B cell (primary cell): ENCODE measurements around the gene CCDC106. TPM values are rescaled to one million over a fixed set of nuclear protein-coding genes. Genes with fewer than 3 reads are reported as not detected.

ENCODE experiments used
- ATAC-seq: fragments of 200-7000 bp; cut with Tn5 transposase; one replicate; pipeline ENCODE4 v1.10.0; 2021; ENCODE audit warnings: low read depth, mild to moderate bottlenecking, moderate number of reproducible peaks, moderate library complexity
- CTCF ChIA-PET: fragments of 350-600 bp; sonication (Branson Sonifier 250); formaldehyde crosslinking; loops from one replicate; lab custom pipeline; 2021; ENCODE audit warnings: antibody characterized with exemption, inconsistent platforms; lab: Charles Lee
- POLR2A ChIA-PET: fragments of 350-600 bp; sonication (Branson Sonifier 250); formaldehyde crosslinking; loops from one replicate; lab custom pipeline; 2021; ENCODE audit warnings: antibody characterized with exemption; lab: Charles Lee
- DNase-seq: peaks from one replicate; pipeline ENCODE4 v3.0.0; 2013
- H2AFZ ChIP-seq: 2 replicates; pipeline ENCODE4 v1.6.1; 2012; ENCODE audit warnings: mild to moderate bottlenecking, low read depth, low read length; ENCODE audit not compliant: insufficient read depth, poor library complexity, severe bottlenecking
- H3K27ac ChIP-seq, 2 donors: 1 replicate in 1 of 2; 2 replicates in 1 of 2; pipeline ENCODE4 v1.5.1; 2012 to 2013; ENCODE audit warnings: low read length in 2 of 2, mild to moderate bottlenecking in 2 of 2, moderate library complexity in 1 of 2
- H3K27me3 ChIP-seq, 4 experiments: fragments of 200-600 bp in 1 of 4; sonication (generic) in 1 of 4; replicated peaks in 1 of 4; 1 replicate in 2 of 4; 2 replicates in 2 of 4; pipeline versions ENCODE4 v1.6.1 to v1.7.0; 2013 to 2016; ENCODE audit warnings: low read length in 3 of 4, mild to moderate bottlenecking in 2 of 4, mixed read lengths in 1 of 4, moderate library complexity in 1 of 4; ENCODE audit not compliant: insufficient read depth in 4 of 4, control insufficient read depth in 3 of 4; ENCODE audit errors: control extremely low read depth in 1 of 4
- H3K36me3 ChIP-seq, 2 experiments: replicated peaks in 1 of 2; 1 replicate in 1 of 2; 2 replicates in 1 of 2; pipeline versions ENCODE4 v1.6.1 to v1.7.1; 2013; ENCODE audit warnings: low read length in 1 of 2; ENCODE audit not compliant: insufficient read depth in 2 of 2, control insufficient read depth in 1 of 2; ENCODE audit errors: control extremely low read depth in 1 of 2, extremely low read depth in 1 of 2
- H3K4me1 ChIP-seq, 2 donors: fragments of 200-600 bp in 1 of 2; sonication (generic) in 1 of 2; 1 replicate in 1 of 2; 2 replicates in 1 of 2; pipeline versions ENCODE4 v1.5.1 to v1.6.1; 2013 to 2017; ENCODE audit warnings: low read length in 2 of 2; ENCODE audit not compliant: control insufficient read depth in 2 of 2, insufficient read depth in 2 of 2
- H3K4me2 ChIP-seq: replicated peaks from 2 replicates; pipeline ENCODE3; 2012; ENCODE audit warnings: mild to moderate bottlenecking, low read depth, low read length; ENCODE audit not compliant: poor library complexity, severe bottlenecking
- H3K4me3 ChIP-seq, 5 experiments: fragments of 200-600 bp in 1 of 5; sonication (generic) in 1 of 5; 1 replicate in 3 of 5; 2 replicates in 2 of 5; pipeline versions ENCODE4 v1.5.1 to v1.7.0; 2011 to 2016; ENCODE audit warnings: low read length in 4 of 5, mild to moderate bottlenecking in 4 of 5, low read depth in 2 of 5, control low read depth in 1 of 5, moderate library complexity in 1 of 5; ENCODE audit not compliant: insufficient read depth in 1 of 5; ENCODE audit errors: control extremely low read depth in 1 of 5, extremely low read depth in 1 of 5
- H3K79me2 ChIP-seq: fragments of 200-600 bp; sonication (generic); one replicate; pipeline ENCODE4 v1.6.0; 2016; ENCODE audit warnings: low read length; ENCODE audit not compliant: control insufficient read depth, insufficient read depth
- H3K9ac ChIP-seq: fragments of 200-600 bp; sonication (generic); 2 replicates; pipeline ENCODE4 v1.6.1; 2017; ENCODE audit warnings: mild to moderate bottlenecking, low read length, moderate library complexity
- H3K9me3 ChIP-seq, 3 donors: one replicate each; pipeline versions ENCODE4 v1.6.1 to v1.7.1; 2013; ENCODE audit warnings: low read length in 2 of 3; ENCODE audit not compliant: control insufficient read depth in 2 of 3, insufficient read depth in 1 of 3; ENCODE audit errors: control extremely low read depth in 1 of 3
- H4K20me1 ChIP-seq: 2 replicates; pipeline ENCODE4 v1.6.0; 2012; ENCODE audit warnings: mild to moderate bottlenecking, low read length; ENCODE audit not compliant: insufficient read depth, control insufficient read depth, poor library complexity, severe bottlenecking
- H3K27ac Mint-ChIP-seq: one replicate; pipeline ENCODE4 v1.8.0; 2021; ENCODE audit warnings: mixed read lengths
- H3K27me3 Mint-ChIP-seq: one replicate; pipeline ENCODE4 v1.8.0; 2021; ENCODE audit warnings: mixed read lengths
- H3K4me1 Mint-ChIP-seq: one replicate; pipeline ENCODE4 v1.8.0; 2021; ENCODE audit warnings: mixed read lengths
- H3K4me3 Mint-ChIP-seq: one replicate; pipeline ENCODE4 v1.8.0; 2021; ENCODE audit warnings: mixed read lengths
- H3K9me3 Mint-ChIP-seq: one replicate; pipeline ENCODE4 v1.8.0; 2022; ENCODE audit warnings: mixed read lengths; ENCODE audit not compliant: insufficient read depth
- CTCF ChIP-seq: fragments of 200-600 bp; IDR thresholded peaks from one replicate; pipeline ENCODE4 v1.8.0; 2022; ENCODE audit warnings: antibody characterized with exemption, mild to moderate bottlenecking
- EZH2 ChIP-seq: IDR thresholded peaks from 2 replicates; pipeline ENCODE4 v1.6.1; 2012; ENCODE audit warnings: borderline replicate concordance, low read depth, mild to moderate bottlenecking, moderate library complexity, low read length; ENCODE audit not compliant: insufficient read depth, poor library complexity, severe bottlenecking
- WGBS: methylation state at CpG from one replicate; pipeline ENCODE4 v1.1.5; 2013; ENCODE audit warnings: missing lambda C conversion rate; ENCODE audit not compliant: insufficient coverage; 5-methylcytosine and 5-hydroxymethylcytosine counted together
- intact Hi-C: fragments of 100-400 bp; cut with micrococcal nuclease; formaldehyde crosslinking; loops from one replicate; pipeline ENCODE4 v1.10.0; 2022
- polyA plus RNA-seq: library from polyadenylated mRNA; depleted of rRNA; stranded (reverse); fragments of >200 nt; gene quantifications from 2 replicates; pipeline ENCODE4 v1.2.3, GENCODE V29; 2012
- total RNA-seq, 2 donors: library from RNA; stranded (reverse); fragments of 120-200 nt in 1 of 2; gene quantifications; 1 replicate in 1 of 2; 2 replicates in 1 of 2; pipeline versions ENCODE4 v1.2.3 to v1.2.4, GENCODE V29; 2013 to 2022

The CCDC106 gene
- total and polyA plus RNA-seq, 2 donors (not counting 1 experiment from before 2014, with no cell fraction given) = 25.2 to 52.1 TPM

DNA sequence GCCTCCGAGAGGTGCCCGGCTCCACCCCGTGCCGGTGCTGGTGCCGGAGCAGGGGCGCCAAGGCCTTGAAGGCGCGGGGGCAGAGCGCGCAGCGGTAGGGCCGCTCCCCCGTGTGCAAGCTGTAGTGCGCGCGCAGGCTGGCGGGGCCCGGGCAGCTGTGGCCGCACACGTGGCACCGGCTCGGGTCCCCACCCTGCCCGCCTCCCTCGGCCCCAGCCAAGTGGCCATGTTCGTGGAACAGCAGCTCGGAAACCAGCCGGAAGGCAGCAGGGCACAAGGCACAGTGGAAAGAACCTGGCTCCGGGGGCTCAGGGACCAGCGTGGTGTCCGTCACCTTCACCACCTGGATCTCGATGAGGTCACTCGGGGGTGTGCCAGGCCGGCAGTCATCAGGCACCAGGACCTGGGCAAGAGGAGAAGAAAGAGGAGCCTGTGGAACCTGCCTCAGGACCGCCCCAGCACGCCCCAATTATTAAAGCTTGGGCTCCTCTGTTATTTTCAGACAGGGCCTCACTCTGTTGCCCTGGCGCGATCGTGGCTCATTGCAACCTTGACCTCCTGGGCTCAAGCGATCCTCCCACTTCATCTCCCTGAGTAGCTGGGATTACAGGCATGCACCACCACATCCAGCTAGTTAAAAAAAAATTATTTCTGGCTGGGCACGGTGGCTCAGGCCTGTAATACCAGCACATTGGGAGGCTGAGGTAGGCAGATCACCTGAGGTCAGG is 25.6 kb upstream of the CCDC106 start:
- intact Hi-C loops = loop anchor here (5.0 to 10.0 kb wide), 2 partner anchors 215 to 522 kb away; partner anchors contain the start of genes UBE2S and ZNF444
- DNase-seq (peak; percentile 30), ATAC-seq (no peak)
- ChIA-PET CTCF (interaction anchor here (1.3 to 3.2 kb wide), 5 partner anchors 11 to 155 kb away, joined by 3 to 27 read pairs (median 8); partner anchors contain the start of genes FIZ1 and ZNF865), POLR2A (interaction anchor here (0.5 kb wide), 2 partner anchors 16 to 23 kb away, joined by 3 to 4 read pairs; no protein-coding TSS in a partner anchor)
- no peak overlapping the region for H3K4me3 ChIP-seq
- H3K4me1 ChIP-seq = peaks cover 10 to 14% of the 10 kb centered on the region in 2 donors
- no peaks in the 10 kb centered on the region for H3K27me3 ChIP-seq
- H3K9me3 Mint-ChIP-seq = no peaks in the 10 kb centered on the region
- no peak overlapping the region for H3K27ac Mint-ChIP-seq
- peaks cover 7% of the 10 kb centered on the region for H4K20me1 ChIP-seq
- no peak overlapping the region for H3K4me3 Mint-ChIP-seq
- no peak overlapping the region for H3K4me2 ChIP-seq
- H3K27ac ChIP-seq = no peak overlapping the region
- H3K9ac ChIP-seq = no peak overlapping the region
- no peak overlapping the region for H2AFZ ChIP-seq
- H3K9me3 ChIP-seq = no peaks in the 10 kb centered on the region
- 99% methylated on average over 35 of the region's 40 CpGs for WGBS
- H3K79me2 ChIP-seq = peaks cover 10% of the 10 kb centered on the region
- H3K4me1 Mint-ChIP-seq = peaks cover 18% of the 10 kb centered on the region
- TF ChIP-seq EZH2 = no peak
- no peak for TF ChIP-seq CTCF
- peaks cover 0 to 9% of the 10 kb centered on the region in 2 experiments for H3K36me3 ChIP-seq
- H3K27me3 Mint-ChIP-seq = no peaks in the 10 kb centered on the region

DNA sequence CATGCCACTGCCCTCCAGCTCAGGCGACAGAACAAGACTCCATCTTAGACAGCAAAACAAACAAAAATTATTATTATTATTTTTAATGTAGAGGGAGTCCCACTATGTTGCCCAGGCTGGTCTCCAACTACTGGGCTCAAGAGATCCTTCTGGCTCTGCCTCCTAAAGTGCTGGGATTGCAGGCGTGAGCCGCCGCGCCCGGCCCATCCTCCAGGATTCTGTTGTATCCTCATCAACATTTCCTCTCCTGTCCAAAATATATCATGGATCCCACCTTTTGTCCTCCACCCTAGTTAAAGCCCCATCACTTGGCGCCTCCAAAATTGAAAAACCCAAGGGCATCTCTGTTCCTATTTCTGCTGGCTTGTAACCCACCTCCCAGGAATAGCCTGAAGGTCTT is 24.9 kb upstream of the CCDC106 start:
- intact Hi-C loops = loop anchor here (5.0 to 10.0 kb wide), 2 partner anchors 216 to 522 kb away; partner anchors contain the start of genes UBE2S and ZNF444
- H3K9me3 ChIP-seq = no peaks in the 10 kb centered on the region
- no peak overlapping the region for H2AFZ ChIP-seq
- Mint-ChIP-seq H3K4me1 (peaks cover 18% of the 10 kb centered on the region), H3K9me3 (no peaks in the 10 kb centered on the region), H3K27me3 (no peaks in the 10 kb centered on the region), H3K4me3 (peak overlapping the region; percentile 23), H3K27ac (no peak overlapping the region)
- H3K36me3 ChIP-seq = peaks cover 0 to 6% of the 10 kb centered on the region in 2 experiments
- no peaks in the 10 kb centered on the region for H3K27me3 ChIP-seq
- ChIA-PET CTCF (interaction anchor here (1.3 to 3.2 kb wide), 6 partner anchors 10 to 482 kb away, joined by 3 to 27 read pairs (median 8); partner anchors contain the start of genes FIZ1 and ZNF865), POLR2A (interaction anchor here (0.5 to 1.6 kb wide), 4 partner anchors 9 to 106 kb away, joined by 3 to 4 read pairs (median 3); partner anchors contain the start of gene FIZ1)
- H3K79me2 ChIP-seq = peaks cover 8% of the 10 kb centered on the region
- WGBS = 99% methylated on average over 6 of the region's 7 CpGs
- H3K4me3 ChIP-seq = no peak overlapping the region
- no peak for TF ChIP-seq CTCF
- no peak for TF ChIP-seq EZH2
- no peak for DNase-seq
- H3K4me1 ChIP-seq = peaks cover 10 to 14% of the 10 kb centered on the region in 2 donors
- no peak overlapping the region for H3K9ac ChIP-seq
- ATAC-seq = no peak
- no peak overlapping the region for H3K27ac ChIP-seq
- peaks cover 7% of the 10 kb centered on the region for H4K20me1 ChIP-seq
- H3K4me2 ChIP-seq = no peak overlapping the region
